Right atrium auricular region (tissue), 2 donors: Measurements from ENCODE around the gene FOXR1. TPM values are rescaled to one million over a fixed set of nuclear protein-coding genes. Genes with fewer than 3 reads are reported as not detected.
"Not testable (repeated sequence)": the region's sequence is repeated elsewhere in the genome, so short reads cannot be mapped to it uniquely, and the experiment has no call there.

ENCODE experiments used
- DNase-seq: peaks from one replicate; pipeline ENCODE4 v3.0.0-alpha.2; 2019; ENCODE audit warnings: low spot score
- H3K27ac ChIP-seq, 2 donors: fragments of 200-600 bp; sonication (generic); 1 replicate in 1 of 2; 2 replicates in 1 of 2; pipeline ENCODE4 v1.5.1; 2016 to 2019
- H3K27me3 ChIP-seq, 2 donors: fragments of 200-600 bp; sonication (generic); one replicate each; pipeline versions ENCODE4 v1.5.1 to v1.6.0; 2017 to 2019
- H3K36me3 ChIP-seq: fragments of 200-600 bp; sonication (generic); one replicate; pipeline ENCODE4 v1.5.1; 2016
- H3K4me1 ChIP-seq, 2 donors: fragments of 200-600 bp; sonication (generic); one replicate each; pipeline versions ENCODE4 v1.5.1 to v1.6.0; 2017 to 2019
- H3K4me3 ChIP-seq, 2 donors: fragments of 200-600 bp; sonication (generic); 1 replicate in 1 of 2; 2 replicates in 1 of 2; pipeline ENCODE4 v1.5.1; 2017 to 2019; ENCODE audit warnings: mild to moderate bottlenecking in 1 of 2, moderate library complexity in 1 of 2
- H3K9me3 ChIP-seq, 2 donors: fragments of 200-600 bp; sonication (generic); one replicate each; pipeline ENCODE4 v1.5.1; 2019
- total RNA-seq, 2 donors: library from RNA; depleted of rRNA; stranded (reverse); fragments of >200 nt; gene quantifications; one replicate each; pipeline ENCODE4 v1.1.0, GENCODE V29; 2016
- TF ChIP-seq, protein P1 (sequence below), 2 donors: fragments of 200-600 bp; sonication (generic); IDR thresholded peaks; one replicate each; pipeline ENCODE4 v1.5.1; 2019; ENCODE audit warnings: antibody characterized with exemption in 2 of 2

The FOXR1 gene
- total RNA-seq, 2 donors from 2014 or later = not detected

DNA sequence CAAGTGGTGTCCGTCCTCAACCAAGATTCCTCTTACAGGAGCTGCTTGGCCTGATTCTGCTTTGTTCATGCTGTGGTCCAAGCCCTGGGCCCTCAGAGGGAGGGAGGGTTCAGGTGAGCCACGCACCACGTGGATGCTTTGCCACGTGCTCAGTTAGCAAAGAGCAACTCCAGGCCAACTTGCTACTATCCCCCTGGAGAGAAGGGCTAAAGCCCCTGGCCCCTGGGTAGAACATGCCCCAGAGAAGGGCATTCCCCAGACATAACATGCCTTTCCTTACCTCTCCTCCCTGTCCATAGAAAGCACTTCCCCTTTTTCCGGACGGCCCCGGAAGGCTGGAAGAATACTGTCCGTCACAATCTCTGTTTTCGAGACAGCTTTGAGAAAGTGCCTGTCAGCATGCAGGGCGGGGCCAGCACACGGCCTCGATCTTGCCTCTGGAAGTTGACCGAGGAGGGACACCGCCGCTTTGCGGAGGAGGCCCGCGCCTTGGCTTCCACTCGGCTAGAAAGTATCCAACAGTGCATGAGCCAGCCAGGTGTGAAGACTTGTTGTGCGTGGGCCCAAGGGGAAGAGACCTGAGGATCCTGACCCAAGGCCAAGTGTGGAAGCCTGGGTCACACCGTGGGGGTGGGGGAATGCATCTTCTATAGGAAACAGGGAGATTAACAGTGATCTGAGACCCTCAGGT lies 8.8 kb downstream of the FOXR1 start:
- Histone ChIP-seq H3K9me3 (no peaks in the 10 kb centered on the region), H3K36me3 (no peaks in the 10 kb centered on the region), H3K4me3 (peak overlapping the region in 1 of 2 donors; percentile 18), H3K4me1 (peaks cover 0 to 9% of the 10 kb centered on the region in 2 donors), H3K27me3 (no peaks in the 10 kb centered on the region), H3K27ac (no peak overlapping the region)
- TF ChIP-seq, protein P1, sequence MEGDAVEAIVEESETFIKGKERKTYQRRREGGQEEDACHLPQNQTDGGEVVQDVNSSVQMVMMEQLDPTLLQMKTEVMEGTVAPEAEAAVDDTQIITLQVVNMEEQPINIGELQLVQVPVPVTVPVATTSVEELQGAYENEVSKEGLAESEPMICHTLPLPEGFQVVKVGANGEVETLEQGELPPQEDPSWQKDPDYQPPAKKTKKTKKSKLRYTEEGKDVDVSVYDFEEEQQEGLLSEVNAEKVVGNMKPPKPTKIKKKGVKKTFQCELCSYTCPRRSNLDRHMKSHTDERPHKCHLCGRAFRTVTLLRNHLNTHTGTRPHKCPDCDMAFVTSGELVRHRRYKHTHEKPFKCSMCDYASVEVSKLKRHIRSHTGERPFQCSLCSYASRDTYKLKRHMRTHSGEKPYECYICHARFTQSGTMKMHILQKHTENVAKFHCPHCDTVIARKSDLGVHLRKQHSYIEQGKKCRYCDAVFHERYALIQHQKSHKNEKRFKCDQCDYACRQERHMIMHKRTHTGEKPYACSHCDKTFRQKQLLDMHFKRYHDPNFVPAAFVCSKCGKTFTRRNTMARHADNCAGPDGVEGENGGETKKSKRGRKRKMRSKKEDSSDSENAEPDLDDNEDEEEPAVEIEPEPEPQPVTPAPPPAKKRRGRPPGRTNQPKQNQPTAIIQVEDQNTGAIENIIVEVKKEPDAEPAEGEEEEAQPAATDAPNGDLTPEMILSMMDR (IDR thresholded peaks at IDR 0.05) = no peak
- DNase-seq = peak; percentile 67

DNA sequence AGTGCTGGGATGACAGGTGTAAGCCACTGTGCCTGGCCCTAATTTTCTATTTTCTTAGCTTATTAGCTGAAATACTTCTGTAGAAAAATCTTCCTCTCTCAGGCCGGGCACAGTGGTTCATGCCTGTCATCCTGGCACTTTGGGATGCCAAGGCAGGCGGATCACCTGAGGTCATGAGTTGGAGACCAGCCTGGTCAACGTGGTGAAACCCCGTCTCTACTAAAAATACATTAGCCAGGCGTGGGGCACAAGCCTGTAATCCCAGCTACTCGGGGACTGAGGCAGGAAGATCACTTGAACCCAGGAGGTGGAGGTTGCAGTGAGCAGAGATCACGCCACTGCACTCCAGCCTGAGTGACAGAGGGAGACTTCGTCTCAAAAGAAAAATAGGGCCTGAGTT lies 12.8 kb downstream of the FOXR1 start:
- not testable (repeated sequence) for H3K4me1 ChIP-seq, H3K9me3 ChIP-seq, H3K27me3 ChIP-seq, H3K27ac ChIP-seq, H3K4me3 ChIP-seq, DNase-seq, H3K36me3 ChIP-seq

DNA sequence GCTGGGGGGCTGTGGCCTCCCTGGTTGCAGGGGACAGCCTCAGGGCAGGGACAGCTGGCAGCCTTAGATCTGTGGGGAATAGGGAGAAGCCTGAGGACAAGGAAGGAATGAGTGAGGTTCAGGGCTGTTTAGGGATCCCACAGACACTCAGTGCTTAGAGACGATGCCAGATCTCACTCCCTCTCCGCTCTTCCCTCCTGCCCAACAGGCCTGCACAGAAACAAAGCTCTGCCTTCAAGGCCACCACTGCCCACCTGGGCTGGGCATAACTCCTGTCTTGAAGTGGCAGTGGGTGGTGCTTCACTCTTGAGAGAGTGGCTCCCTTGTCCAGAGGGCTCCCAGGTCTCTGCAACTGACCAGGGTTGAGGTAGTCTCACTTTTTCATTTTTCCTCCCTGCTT lies 13.3 kb downstream of the FOXR1 start:
- TF ChIP-seq, protein P1 (IDR thresholded peaks at IDR 0.05) = no peak
- no peaks in the 10 kb centered on the region for H3K27me3 ChIP-seq
- no peaks in the 10 kb centered on the region for H3K36me3 ChIP-seq
- no peak overlapping the region for H3K27ac ChIP-seq
- no peaks in the 10 kb centered on the region for H3K9me3 ChIP-seq
- peaks cover 0 to 9% of the 10 kb centered on the region in 2 donors for H3K4me1 ChIP-seq
- no peak overlapping the region for H3K4me3 ChIP-seq
- DNase-seq = no peak

DNA sequence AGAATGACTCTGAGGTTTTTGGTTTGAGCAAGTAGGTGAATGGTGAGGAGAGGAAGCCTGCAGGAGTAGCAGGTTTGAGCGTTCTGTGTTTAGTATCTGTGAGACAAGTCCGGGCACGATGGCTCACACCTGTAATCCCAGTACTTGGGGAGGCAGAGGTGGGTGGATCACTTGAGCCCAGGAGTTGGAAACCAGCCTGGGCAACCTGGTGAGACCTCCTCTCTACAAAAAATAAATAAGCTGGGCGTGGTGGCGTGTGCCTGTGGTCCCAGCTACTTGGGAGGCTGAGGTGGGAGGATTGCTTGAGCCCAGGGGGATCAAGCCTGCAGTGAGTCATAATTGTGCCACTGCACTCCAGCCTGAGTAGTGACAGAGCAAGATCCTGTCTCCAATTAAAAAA lies 16.7 kb downstream of the FOXR1 start:
- H3K4me3 ChIP-seq = no peak overlapping the region

DNA sequence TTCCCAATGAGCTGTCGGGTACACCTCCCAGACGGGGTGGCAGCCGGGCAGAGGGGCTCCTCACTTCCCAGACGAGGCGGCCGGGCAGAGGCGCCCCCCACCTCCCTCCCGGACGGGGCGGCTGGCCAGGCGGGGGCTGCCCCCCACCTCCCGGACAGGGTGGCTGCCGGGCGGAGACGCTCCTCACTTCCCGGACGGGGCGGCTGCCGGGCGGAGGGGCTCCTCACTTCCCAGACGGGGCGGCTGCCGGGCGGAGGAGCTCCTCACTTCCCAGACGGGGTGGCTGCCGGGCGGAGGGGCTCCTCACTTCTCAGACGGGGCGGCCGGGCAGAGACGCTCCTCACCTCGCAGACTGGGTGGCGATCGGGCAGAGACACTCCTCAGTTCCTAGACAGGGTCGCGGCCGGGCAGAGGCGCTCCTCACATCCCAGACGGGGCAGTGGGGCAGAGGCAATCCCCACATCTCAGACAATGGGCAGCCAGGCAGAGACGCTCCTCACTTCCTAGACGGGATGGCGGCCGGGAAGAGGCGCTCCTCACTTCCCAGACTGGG lies 20.0 kb downstream of the FOXR1 start:
- not testable (repeated sequence) for H3K9me3 ChIP-seq, H3K36me3 ChIP-seq, DNase-seq, H3K27ac ChIP-seq, H3K4me3 ChIP-seq, H3K27me3 ChIP-seq, H3K4me1 ChIP-seq

More for the DNA sequence above, 16.7 kb downstream of the FOXR1 start:
- Histone ChIP-seq H3K27ac (no peak overlapping the region), H3K36me3 (no peaks in the 10 kb centered on the region), H3K27me3 (no peaks in the 10 kb centered on the region), H3K4me1 (no peaks in the 10 kb centered on the region), H3K9me3 (no peaks in the 10 kb centered on the region)
- no peak for DNase-seq
- TF ChIP-seq, protein P1 (IDR thresholded peaks at IDR 0.05) = no peak

DNA sequence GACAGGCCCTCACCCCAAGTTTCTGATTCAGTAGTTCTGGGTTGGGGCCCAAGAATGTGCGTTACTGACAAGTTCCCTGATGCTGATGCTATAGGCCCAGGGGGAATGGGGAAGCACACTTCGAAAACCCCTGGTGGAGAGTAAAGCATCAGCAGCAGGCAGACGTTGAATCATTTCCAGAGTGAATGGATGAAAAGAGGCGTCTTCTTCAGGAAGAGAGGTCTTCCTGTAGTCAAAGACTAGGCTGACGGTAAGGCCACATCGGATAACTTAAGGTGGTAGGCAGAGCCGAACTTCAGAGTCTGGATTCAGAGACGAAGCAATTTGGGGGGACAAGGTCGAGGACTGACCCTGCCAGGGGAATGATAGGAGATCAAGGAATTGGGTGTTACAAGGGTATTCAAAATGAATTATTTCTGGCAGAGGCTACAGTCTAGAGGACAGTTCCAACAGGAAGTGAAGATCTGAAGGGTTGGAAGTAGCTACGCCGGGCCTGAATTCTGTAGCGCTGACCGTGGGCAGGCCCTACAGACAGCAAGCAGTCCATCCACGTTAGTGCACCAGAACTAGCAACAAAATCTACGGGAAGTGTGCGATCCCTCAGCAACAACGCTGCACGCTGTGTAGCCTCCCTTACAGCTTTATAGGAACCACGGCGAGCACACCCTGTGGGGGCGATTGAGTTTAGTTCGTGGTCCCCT lies 25.5 kb downstream of the FOXR1 start:
- H3K27ac ChIP-seq = peak overlapping the region; percentile 76 to 85
- TF ChIP-seq, protein P1 (IDR thresholded peaks at IDR 0.05) = no peak
- no peaks in the 10 kb centered on the region for H3K27me3 ChIP-seq
- peaks cover 0 to 24% of the 10 kb centered on the region in 2 donors for H3K4me1 ChIP-seq
- no peaks in the 10 kb centered on the region for H3K9me3 ChIP-seq
- DNase-seq = no peak
- H3K4me3 ChIP-seq = peak overlapping the region; percentile 70 to 81
- H3K36me3 ChIP-seq = peaks cover 7% of the 10 kb centered on the region
